DND-41 (cell line): Measurements from ENCODE around the gene CAT.

ENCODE experiments used
- ATAC-seq: fragments of 200-7000 bp; cut with Tn5 transposase; 3 replicates; pipeline ENCODE4 v1.9.1; 2021; ENCODE audit warnings: low read depth; ENCODE audit not compliant: insufficient read depth
- DNase-seq: peaks from one replicate; pipeline ENCODE4 v3.0.0-alpha.2; 2020
- H2AFZ ChIP-seq: 2 replicates; pipeline ENCODE4 v1.6.0; 2012; ENCODE audit warnings: low read depth, low read length
- H3K27ac ChIP-seq: 2 replicates; pipeline ENCODE4 v1.5.1; 2012; ENCODE audit warnings: low read length, inconsistent platforms
- H3K27me3 ChIP-seq: fragments of 200-600 bp; sonication (generic); 2 replicates; pipeline ENCODE4 v1.6.0; 2012; ENCODE audit warnings: low read length, mild to moderate bottlenecking, inconsistent platforms; ENCODE audit not compliant: insufficient read depth, poor library complexity
- H3K36me3 ChIP-seq: 2 replicates; pipeline ENCODE4 v1.5.1; 2012; ENCODE audit warnings: low read length, inconsistent platforms; ENCODE audit not compliant: insufficient read depth
- H3K4me1 ChIP-seq: 2 replicates; pipeline ENCODE4 v1.5.1; 2012; ENCODE audit warnings: mild to moderate bottlenecking, low read length; ENCODE audit not compliant: insufficient read depth
- H3K4me2 ChIP-seq: 2 replicates; pipeline ENCODE4 v1.6.0; 2012; ENCODE audit warnings: mild to moderate bottlenecking, moderate library complexity, low read length, inconsistent platforms; ENCODE audit not compliant: insufficient read depth
- H3K4me3 ChIP-seq, 2 experiments: fragments of 200-600 bp in 1 of 2; shearing (Covaris generic) in 1 of 2; 2 replicates each; pipeline ENCODE4 v1.5.1; 2012 to 2016; ENCODE audit warnings: inconsistent platforms in 2 of 2, low read length in 2 of 2, mild to moderate bottlenecking in 2 of 2, low read depth in 1 of 2, moderate library complexity in 1 of 2
- H3K79me2 ChIP-seq: 2 replicates; pipeline ENCODE4 v1.6.0; 2012; ENCODE audit warnings: low read length, inconsistent platforms; ENCODE audit not compliant: insufficient read depth
- H3K9ac ChIP-seq: 2 replicates; pipeline ENCODE4 v1.6.0; 2012; ENCODE audit warnings: low read depth, mild to moderate bottlenecking, inconsistent platforms, low read length, moderate library complexity
- H3K9me3 ChIP-seq: 2 replicates; pipeline ENCODE4 v1.5.1; 2012; ENCODE audit warnings: low read length, moderate library complexity, mild to moderate bottlenecking, inconsistent platforms; ENCODE audit not compliant: insufficient read depth, severe bottlenecking
- H4K20me1 ChIP-seq: 2 replicates; pipeline ENCODE4 v1.6.0; 2012; ENCODE audit warnings: low read length; ENCODE audit not compliant: insufficient read depth
- EZH2 ChIP-seq: IDR thresholded peaks from 3 replicates; pipeline ENCODE4 v1.6.1; 2012; ENCODE audit warnings: borderline replicate concordance, low read depth, mild to moderate bottlenecking, moderate library complexity, low read length, inconsistent platforms; ENCODE audit not compliant: severe bottlenecking
- TF ChIP-seq, protein P1 (sequence below): IDR thresholded peaks from 2 replicates; pipeline ENCODE4 v1.5.1; 2012; ENCODE audit warnings: borderline replicate concordance, low read length, moderate library complexity, mild to moderate bottlenecking; ENCODE audit not compliant: poor library complexity, severe bottlenecking; ENCODE audit errors: extremely low read depth

Gene CAT

DNA sequence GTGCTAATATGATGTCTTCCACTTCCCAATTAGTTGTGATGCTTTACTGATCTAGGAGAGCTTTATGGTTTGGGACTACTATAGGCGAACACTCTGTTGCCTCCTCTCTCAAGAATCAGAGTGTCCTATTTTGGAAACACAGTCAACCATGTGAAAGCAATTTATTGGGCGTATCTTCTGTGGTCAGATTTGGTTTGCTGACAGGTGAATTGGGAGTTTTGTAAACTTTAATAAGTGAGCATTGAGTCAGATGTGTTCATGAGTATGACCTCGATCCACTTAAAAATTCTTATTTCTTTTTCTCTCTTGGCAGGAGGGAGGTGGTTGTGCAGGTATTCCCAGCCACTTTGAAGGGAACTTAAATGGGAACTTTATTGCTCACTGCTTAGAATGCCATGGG is 4.4 kb downstream of the CAT start:
- no peaks in the 10 kb centered on the region for H4K20me1 ChIP-seq

DNA sequence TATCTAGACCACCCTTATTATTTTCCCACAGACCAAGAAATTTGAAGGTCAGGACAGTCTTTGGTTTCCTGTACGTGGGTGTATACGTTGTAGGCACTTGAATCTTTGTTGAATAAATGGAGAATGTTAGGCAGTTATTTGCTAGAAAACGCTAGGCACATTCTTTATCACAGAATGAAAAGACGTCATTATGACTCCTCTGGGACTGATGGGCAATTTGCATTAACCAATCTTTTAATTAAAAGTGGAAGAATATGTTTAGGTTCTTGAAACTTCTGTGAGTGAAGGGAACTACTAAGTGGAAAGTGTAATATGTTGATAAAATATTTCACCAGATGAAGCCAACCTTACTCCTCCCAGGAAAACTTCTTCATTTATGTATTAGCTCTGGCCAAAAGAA is 5.7 kb downstream of the CAT start:
- no peak for DNase-seq
- H3K9me3 ChIP-seq = no peaks in the 10 kb centered on the region
- H4K20me1 ChIP-seq = no peaks in the 10 kb centered on the region
- no peak overlapping the region for H3K4me2 ChIP-seq
- peaks cover 22% of the 10 kb centered on the region for H3K79me2 ChIP-seq
- no peak overlapping the region for H2AFZ ChIP-seq
- no peak overlapping the region for H3K9ac ChIP-seq
- no peak overlapping the region for H3K4me3 ChIP-seq
- peaks cover 29% of the 10 kb centered on the region for H3K4me1 ChIP-seq
- H3K27me3 ChIP-seq = no peaks in the 10 kb centered on the region
- H3K27ac ChIP-seq = no peak overlapping the region
- TF ChIP-seq, protein P1, sequence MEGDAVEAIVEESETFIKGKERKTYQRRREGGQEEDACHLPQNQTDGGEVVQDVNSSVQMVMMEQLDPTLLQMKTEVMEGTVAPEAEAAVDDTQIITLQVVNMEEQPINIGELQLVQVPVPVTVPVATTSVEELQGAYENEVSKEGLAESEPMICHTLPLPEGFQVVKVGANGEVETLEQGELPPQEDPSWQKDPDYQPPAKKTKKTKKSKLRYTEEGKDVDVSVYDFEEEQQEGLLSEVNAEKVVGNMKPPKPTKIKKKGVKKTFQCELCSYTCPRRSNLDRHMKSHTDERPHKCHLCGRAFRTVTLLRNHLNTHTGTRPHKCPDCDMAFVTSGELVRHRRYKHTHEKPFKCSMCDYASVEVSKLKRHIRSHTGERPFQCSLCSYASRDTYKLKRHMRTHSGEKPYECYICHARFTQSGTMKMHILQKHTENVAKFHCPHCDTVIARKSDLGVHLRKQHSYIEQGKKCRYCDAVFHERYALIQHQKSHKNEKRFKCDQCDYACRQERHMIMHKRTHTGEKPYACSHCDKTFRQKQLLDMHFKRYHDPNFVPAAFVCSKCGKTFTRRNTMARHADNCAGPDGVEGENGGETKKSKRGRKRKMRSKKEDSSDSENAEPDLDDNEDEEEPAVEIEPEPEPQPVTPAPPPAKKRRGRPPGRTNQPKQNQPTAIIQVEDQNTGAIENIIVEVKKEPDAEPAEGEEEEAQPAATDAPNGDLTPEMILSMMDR = no peak
- TF ChIP-seq EZH2 = no peak
- ATAC-seq = no peak
- no peaks in the 10 kb centered on the region for H3K36me3 ChIP-seq

More for the DNA sequence above, 4.4 kb downstream of the CAT start:
- no peak overlapping the region for H2AFZ ChIP-seq
- no peaks in the 10 kb centered on the region for H3K36me3 ChIP-seq
- peaks cover 25% of the 10 kb centered on the region for H3K79me2 ChIP-seq
- no peak overlapping the region for H3K9ac ChIP-seq
- no peak for TF ChIP-seq EZH2
- TF ChIP-seq, protein P1 = no peak
- no peak overlapping the region for H3K4me3 ChIP-seq
- H3K27ac ChIP-seq = no peak overlapping the region
- H3K27me3 ChIP-seq = no peaks in the 10 kb centered on the region
- H3K4me1 ChIP-seq = peaks cover 23% of the 10 kb centered on the region
- H3K9me3 ChIP-seq = no peaks in the 10 kb centered on the region
- no peak overlapping the region for H3K4me2 ChIP-seq
- DNase-seq (no peak), ATAC-seq (no peak)

DNA sequence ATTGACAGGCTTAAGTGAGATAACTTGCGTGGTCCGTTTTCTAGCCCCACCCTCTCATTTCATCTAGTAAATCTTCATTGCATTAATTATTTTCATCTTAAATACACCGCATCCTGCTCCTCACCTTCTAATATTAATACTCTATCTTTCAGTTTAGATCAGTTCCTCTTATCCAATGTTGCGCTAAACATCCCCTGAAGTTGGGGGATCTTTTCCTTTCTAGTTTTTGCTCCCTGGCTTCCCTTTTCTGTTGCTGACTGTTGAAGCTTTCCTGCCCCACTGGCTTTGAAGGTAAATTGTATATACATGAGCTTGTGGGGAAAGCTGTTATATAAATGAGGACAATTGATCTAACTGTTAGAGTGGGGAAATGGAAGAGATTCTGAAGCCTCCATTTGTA is 7.2 kb downstream of the CAT start:
- Histone ChIP-seq H3K4me3 (no peak overlapping the region), H3K4me2 (no peak overlapping the region), H3K9me3 (no peaks in the 10 kb centered on the region), H3K79me2 (peaks cover 9% of the 10 kb centered on the region; the same call in 1 of the 2 replicates), H3K9ac (no peak overlapping the region), H2AFZ (no peak overlapping the region), H3K27ac (no peak overlapping the region), H3K4me1 (peaks cover 15% of the 10 kb centered on the region), H4K20me1 (no peaks in the 10 kb centered on the region), H3K27me3 (no peaks in the 10 kb centered on the region), H3K36me3 (peaks cover 12% of the 10 kb centered on the region)
- DNase-seq (no peak), ATAC-seq (no peak)
- no peak for TF ChIP-seq EZH2
- TF ChIP-seq, protein P1 = no peak

DNA sequence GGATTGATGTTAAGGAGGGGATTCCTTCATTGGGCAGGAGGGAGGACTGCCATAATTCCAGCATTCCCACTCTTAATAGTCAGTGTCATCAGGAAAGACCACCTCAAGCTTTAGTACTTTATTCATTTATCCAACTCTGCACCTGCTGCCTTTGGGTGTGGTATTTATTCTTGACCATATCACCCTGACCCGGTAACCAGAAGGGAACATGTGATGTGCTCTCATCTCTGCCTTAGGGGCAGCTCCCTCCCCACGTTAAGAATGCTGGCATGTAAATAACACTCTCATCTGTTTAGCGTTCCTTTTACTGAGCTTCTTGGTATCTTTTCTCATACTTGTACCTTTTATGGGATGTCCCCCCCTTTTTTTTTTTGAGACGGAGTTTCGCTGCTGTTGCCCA is 7.7 kb downstream of the CAT start:
- H3K4me1 ChIP-seq = peaks cover 15% of the 10 kb centered on the region
- no peaks in the 10 kb centered on the region for H3K27me3 ChIP-seq
- DNase-seq (no peak), ATAC-seq (no peak)
- H3K9ac ChIP-seq = no peak overlapping the region
- H3K4me2 ChIP-seq = no peak overlapping the region
- H3K79me2 ChIP-seq = peaks cover 8% of the 10 kb centered on the region; the same call in 1 of the 2 replicates
- H3K4me3 ChIP-seq = no peak overlapping the region
- no peak overlapping the region for H2AFZ ChIP-seq
- peaks cover 17% of the 10 kb centered on the region for H3K36me3 ChIP-seq
- TF ChIP-seq, protein P1 = no peak
- no peak for TF ChIP-seq EZH2
- H4K20me1 ChIP-seq = no peaks in the 10 kb centered on the region
- no peaks in the 10 kb centered on the region for H3K9me3 ChIP-seq
- no peak overlapping the region for H3K27ac ChIP-seq
